ENCODE measurements around the gene GOLGA6D.
"Not testable (repeated sequence)": the region's sequence is repeated elsewhere in the genome, so short reads cannot be mapped to it uniquely, and the experiment has no call there.

GOLGA6D gene

GRCh38 chr15:75319231-75319897, 36.7 kb downstream of the GOLGA6D start:
- H3K9me3 ChIP-seq (ENCODE audit: low read length); H3K27me3 ChIP-seq (ENCODE audit: control insufficient read depth in 1 of 2, insufficient read depth in 2 of 2, low read length in 2 of 2); H3K4me1 ChIP-seq (ENCODE audit: insufficient read depth, low read length); H3K9ac ChIP-seq (ENCODE audit: low read length); H3K36me3 ChIP-seq (ENCODE audit: insufficient read depth, low read length); H3K4me3 ChIP-seq (ENCODE audit: low read depth in 1 of 2, low read length in 2 of 2); H3K27ac ChIP-seq (ENCODE audit: low read depth, low read length): not testable (repeated sequence)

GRCh38 chr15:75321711-75322110, 39.1 kb downstream of the GOLGA6D start:
- H3K4me1 ChIP-seq (ENCODE audit: insufficient read depth, low read length) = no peaks in the 10 kb centered on the region
- H3K27ac ChIP-seq (ENCODE audit: low read depth, low read length) = no peak overlapping the region

GRCh38 chr15:75325922-75326321, 43.3 kb downstream of the GOLGA6D start:
- H3K36me3 ChIP-seq (ENCODE audit: insufficient read depth, low read length) = no peaks in the 10 kb centered on the region
- H3K27ac ChIP-seq (ENCODE audit: low read depth, low read length) = no peak overlapping the region
- H3K4me1 ChIP-seq (ENCODE audit: insufficient read depth, low read length) = no peaks in the 10 kb centered on the region
- no peaks in the 10 kb centered on the region for H3K27me3 ChIP-seq (ENCODE audit: control insufficient read depth in 1 of 2, insufficient read depth in 2 of 2, low read length in 2 of 2)
- no peak overlapping the region for H3K4me3 ChIP-seq (ENCODE audit: low read depth in 1 of 2, low read length in 2 of 2)
- no peaks in the 10 kb centered on the region for H3K9me3 ChIP-seq (ENCODE audit: low read length)
- no peak overlapping the region for H3K9ac ChIP-seq (ENCODE audit: low read length)

More at GRCh38 chr15:75321711-75322110, 39.1 kb downstream of the GOLGA6D start:
- H3K4me3 ChIP-seq (ENCODE audit: low read depth in 1 of 2, low read length in 2 of 2) = no peak overlapping the region
- H3K36me3 ChIP-seq (ENCODE audit: insufficient read depth, low read length) = no peaks in the 10 kb centered on the region
- H3K27me3 ChIP-seq (ENCODE audit: control insufficient read depth in 1 of 2, insufficient read depth in 2 of 2, low read length in 2 of 2) = no peaks in the 10 kb centered on the region
- H3K9ac ChIP-seq (ENCODE audit: low read length) = no peak overlapping the region
- no peaks in the 10 kb centered on the region for H3K9me3 ChIP-seq (ENCODE audit: low read length)

- no peak overlapping the region for H3K9ac ChIP-seq (ENCODE audit: low read length)
- H3K4me1 ChIP-seq (ENCODE audit: insufficient read depth, low read length) = no peaks in the 10 kb centered on the region
- no peak overlapping the region for H3K4me3 ChIP-seq (ENCODE audit: low read depth in 1 of 2, low read length in 2 of 2)
- H3K27ac ChIP-seq (ENCODE audit: low read depth, low read length) = no peak overlapping the region
- no peaks in the 10 kb centered on the region for H3K36me3 ChIP-seq (ENCODE audit: insufficient read depth, low read length)
- H3K9me3 ChIP-seq (ENCODE audit: low read length) = no peaks in the 10 kb centered on the region
- no peaks in the 10 kb centered on the region for H3K27me3 ChIP-seq (ENCODE audit: control insufficient read depth in 1 of 2, insufficient read depth in 2 of 2, low read length in 2 of 2)
These were observed 44.4 kb downstream of the GOLGA6D start for GRCh38 chr15:75327005-75327404.

- Histone ChIP-seq H3K27ac (ENCODE audit: low read depth, low read length) (no peak overlapping the region), H3K9ac (ENCODE audit: low read length) (no peak overlapping the region), H3K27me3 (ENCODE audit: control insufficient read depth in 1 of 2, insufficient read depth in 2 of 2, low read length in 2 of 2) (no peaks in the 10 kb centered on the region), H3K36me3 (ENCODE audit: insufficient read depth, low read length) (no peaks in the 10 kb centered on the region), H3K4me1 (ENCODE audit: insufficient read depth, low read length) (no peaks in the 10 kb centered on the region), H3K9me3 (ENCODE audit: low read length) (no peaks in the 10 kb centered on the region), H3K4me3 (ENCODE audit: low read depth in 1 of 2, low read length in 2 of 2) (no peak overlapping the region)
These were observed 44.9 kb downstream of the GOLGA6D start for GRCh38 chr15:75327491-75327890.

GRCh38 chr15:75328493-75329314, 46.1 kb downstream of the GOLGA6D start:
- no peak overlapping the region for H3K27ac ChIP-seq (ENCODE audit: low read depth, low read length)
- H3K27me3 ChIP-seq (ENCODE audit: control insufficient read depth in 1 of 2, insufficient read depth in 2 of 2, low read length in 2 of 2) = no peaks in the 10 kb centered on the region
- H3K36me3 ChIP-seq (ENCODE audit: insufficient read depth, low read length) = no peaks in the 10 kb centered on the region
- H3K4me3 ChIP-seq (ENCODE audit: low read depth in 1 of 2, low read length in 2 of 2) = no peak overlapping the region
- no peak overlapping the region for H3K9ac ChIP-seq (ENCODE audit: low read length)
- H3K9me3 ChIP-seq (ENCODE audit: low read length) = no peaks in the 10 kb centered on the region
- H3K4me1 ChIP-seq (ENCODE audit: insufficient read depth, low read length) = no peaks in the 10 kb centered on the region

- H3K4me1 ChIP-seq (ENCODE audit: insufficient read depth, low read length) = no peaks in the 10 kb centered on the region
- H3K36me3 ChIP-seq (ENCODE audit: insufficient read depth, low read length) = no peaks in the 10 kb centered on the region
- no peaks in the 10 kb centered on the region for H3K9me3 ChIP-seq (ENCODE audit: low read length)
- no peak overlapping the region for H3K4me3 ChIP-seq (ENCODE audit: low read depth in 1 of 2, low read length in 2 of 2)
- no peaks in the 10 kb centered on the region for H3K27me3 ChIP-seq (ENCODE audit: control insufficient read depth in 1 of 2, insufficient read depth in 2 of 2, low read length in 2 of 2)
- no peak overlapping the region for H3K27ac ChIP-seq (ENCODE audit: low read depth, low read length)
- no peak overlapping the region for H3K9ac ChIP-seq (ENCODE audit: low read length)
These were observed 46.9 kb downstream of the GOLGA6D start for GRCh38 chr15:75329571-75329970.

- H3K4me1 ChIP-seq (ENCODE audit: insufficient read depth, low read length) = peaks cover 13% of the 10 kb centered on the region
- not testable (repeated sequence) for H3K9ac ChIP-seq (ENCODE audit: low read length); H3K27ac ChIP-seq (ENCODE audit: low read depth, low read length); H3K27me3 ChIP-seq (ENCODE audit: control insufficient read depth in 1 of 2, insufficient read depth in 2 of 2, low read length in 2 of 2); H3K4me3 ChIP-seq (ENCODE audit: low read depth in 1 of 2, low read length in 2 of 2); H3K36me3 ChIP-seq (ENCODE audit: insufficient read depth, low read length); H3K9me3 ChIP-seq (ENCODE audit: low read length)
These were observed 49.5 kb downstream of the GOLGA6D start for GRCh38 chr15:75332093-75332492.

GRCh38 chr15:75333654-75334419, 51.2 kb downstream of the GOLGA6D start:
- H3K9me3 ChIP-seq (ENCODE audit: low read length) = not testable (repeated sequence)

GRCh38 chr15:75335313-75335704, 52.7 kb downstream of the GOLGA6D start:
- Histone ChIP-seq H3K4me1 (ENCODE audit: insufficient read depth, low read length) (peaks cover 13% of the 10 kb centered on the region), H3K27ac (ENCODE audit: low read depth, low read length) (peak overlapping the region; percentile 83), H3K4me3 (ENCODE audit: low read depth in 1 of 2, low read length in 2 of 2) (peak overlapping the region; percentile 11 to 87), H3K27me3 (ENCODE audit: control insufficient read depth in 1 of 2, insufficient read depth in 2 of 2, low read length in 2 of 2) (no peaks in the 10 kb centered on the region), H3K36me3 (ENCODE audit: insufficient read depth, low read length) (peaks cover 3% of the 10 kb centered on the region), H3K9ac (ENCODE audit: low read length) (no peak overlapping the region), H3K9me3 (ENCODE audit: low read length) (no peaks in the 10 kb centered on the region)

More at GRCh38 chr15:75333654-75334419, 51.2 kb downstream of the GOLGA6D start:
- H3K9ac ChIP-seq (ENCODE audit: low read length); H3K27ac ChIP-seq (ENCODE audit: low read depth, low read length); H3K27me3 ChIP-seq (ENCODE audit: control insufficient read depth in 1 of 2, insufficient read depth in 2 of 2, low read length in 2 of 2); H3K4me3 ChIP-seq (ENCODE audit: low read depth in 1 of 2, low read length in 2 of 2); H3K36me3 ChIP-seq (ENCODE audit: insufficient read depth, low read length): not testable (repeated sequence)
- H3K4me1 ChIP-seq (ENCODE audit: insufficient read depth, low read length) = peaks cover 13% of the 10 kb centered on the region

GRCh38 chr15:75335705-75336355, 53.2 kb downstream of the GOLGA6D start, which contains the start of gene COMMD4:
TSS of gene COMMD4 (plus strand) at chr15:75336063. CDS start at chr15:75336090, 27 bp downstream.
- peak within 1 kb of the TSS; percentile 65 to 87 for H3K4me3 ChIP-seq (ENCODE audit: low read depth in 1 of 2, low read length in 2 of 2)
- H3K27ac ChIP-seq (ENCODE audit: low read depth, low read length) = peak within 1 kb of the TSS; percentile 83
- peak within 1 kb of the TSS; percentile 76 for H3K9ac ChIP-seq (ENCODE audit: low read length)
- H3K27me3 ChIP-seq (ENCODE audit: control insufficient read depth in 1 of 2, insufficient read depth in 2 of 2, low read length in 2 of 2) = no peaks in the 10 kb centered on the region
- peaks cover 13% of the 10 kb centered on the region for H3K4me1 ChIP-seq (ENCODE audit: insufficient read depth, low read length)
- H3K9me3 ChIP-seq (ENCODE audit: low read length) = no peaks in the 10 kb centered on the region
- H3K36me3 ChIP-seq (ENCODE audit: insufficient read depth, low read length) = peaks cover 3% of the 10 kb centered on the region

Data from muscle layer of colon (tissue), 2 donors.